Measurements from ENCODE around the gene FARS2. TPM values are rescaled to one million over a fixed set of nuclear protein-coding genes. Genes with fewer than 3 reads are reported as not detected.

The FARS2 gene
- total and polyA plus RNA-seq, 2 donors (not counting 3 experiments of a cell fraction or from before 2014, with no cell fraction given): 20.2 to 20.5 TPM

- dilution Hi-C loops (cut with MboI; ENCODE audit: extremely low pct_ligation_motif_present, low sequenced_read_pairs): no loop called here
- ChIA-PET CTCF (interaction anchor here (0.8 to 1.7 kb wide), 4 partner anchors 13 to 309 kb away, joined by 3 to 8 read pairs (median 4); no protein-coding TSS in a partner anchor), POLR2A (no interaction called here)
- Histone ChIP-seq H3K27ac (ENCODE audit: insufficient read depth, low read depth, low read length) (no peak overlapping the region), H3K4me3 (replicated peaks in 1 of 3; ENCODE audit: insufficient read depth in 1 of 3, low read depth in 1 of 3, low read length in 3 of 3) (no peak overlapping the region), H3K9me1 (replicated peaks; ENCODE audit: control insufficient read depth, extremely low read depth, insufficient read depth, low read length) (peaks cover 3% of the 10 kb centered on the region), H3K27me3 (ENCODE audit: control insufficient read depth in 2 of 2, insufficient read depth in 2 of 2, low read length in 2 of 2) (no peaks in the 10 kb centered on the region), H3K9me3 (replicated peaks; ENCODE audit: control insufficient read depth, insufficient read depth, low read length) (peaks cover 2% of the 10 kb centered on the region), H2AFZ (ENCODE audit: low read depth, low read length) (peak overlapping the region; percentile 89), H3K4me2 (ENCODE audit: insufficient read depth, low read length) (no peak overlapping the region), H3K79me2 (ENCODE audit: control insufficient read depth, insufficient read depth, low read length) (no peaks in the 10 kb centered on the region), H3K9ac (replicated peaks; ENCODE audit: extremely low read depth, insufficient read depth, low read length) (no peak overlapping the region), H4K20me1 (replicated peaks; ENCODE audit: control insufficient read depth, extremely low read depth, insufficient read depth, low read length) (no peaks in the 10 kb centered on the region), H3K36me3 (ENCODE audit: control insufficient read depth in 2 of 2, extremely low read depth in 1 of 2, insufficient read depth in 2 of 2, low read length in 2 of 2) (no peaks in the 10 kb centered on the region), H3K4me1 (ENCODE audit: control insufficient read depth, extremely low read depth, insufficient read depth, low read length) (no peaks in the 10 kb centered on the region)
- FAIRE-seq: no peak
- no peak for DNase-seq (ENCODE audit: low read depth, low spot score)
- intact Hi-C loops (cut with micrococcal nuclease): no loop called here
- TF ChIP-seq FOS (IDR thresholded peaks at IDR 0.05; ENCODE audit: borderline replicate concordance, insufficient read depth, low read length) (no peak), CTCF (IDR thresholded peaks at IDR 0.05; ENCODE audit: extremely low read depth in 1 of 2, insufficient read depth in 1 of 2, low read depth in 1 of 2, low read length in 2 of 2) (no peak), POLR2AphosphoS5 (IDR thresholded peaks at IDR 0.05; ENCODE audit: insufficient read depth, low read depth, low read length) (no peak), GATA2 (IDR thresholded peaks at IDR 0.05; ENCODE audit: insufficient read depth, insufficient read length, low read depth, low read length) (no peak), MYC (IDR thresholded peaks at IDR 0.05; ENCODE audit: low read depth, low read length) (no peak), POLR2A (IDR thresholded peaks at IDR 0.05; ENCODE audit: low read depth, low read length) (no peak), MAX (IDR thresholded peaks at IDR 0.05; ENCODE audit: insufficient read depth, insufficient read length) (no peak), JUN (IDR thresholded peaks at IDR 0.05; ENCODE audit: borderline replicate concordance, insufficient read depth, insufficient read length, low read depth) (no peak), EZH2 (IDR thresholded peaks at IDR 0.05; ENCODE audit: borderline replicate concordance, low read depth, low read length, severe bottlenecking) (no peak)
- BruUV-seq (replicated peaks): no TSS peak
Observed at GRCh38 chr6:5751525-5752390, 490.4 kb downstream of the FARS2 start.
